OCI-LY7 (cell line): ENCODE data around the gene URGCP. TPM values are rescaled to one million over a fixed set of nuclear protein-coding genes. Genes with fewer than 3 reads are reported as not detected.

Experiments
- BruUV-seq: library from RNA; stranded (reverse); fragments of 400-500 nt; replicated peaks from 2 replicates; lab custom pipeline; 2021; lab: Mats Ljungman, UMichigan
- CTCF ChIA-PET: fragments of 300-600 bp; sonication (Branson Sonifier 250); formaldehyde crosslinking; loops from one replicate; lab custom pipeline; 2022; ENCODE audit warnings: antibody characterized with exemption; ENCODE audit not compliant: unreplicated experiment; lab: Charles Lee
- POLR2A ChIA-PET: fragments of 300-600 bp; sonication (Branson Sonifier 250); formaldehyde crosslinking; loops from one replicate; lab custom pipeline; 2022; ENCODE audit warnings: antibody characterized with exemption; lab: Charles Lee
- DNase-seq: peaks from one replicate; pipeline ENCODE4 v3.0.0-alpha.2; 2015; ENCODE audit warnings: low spot score
- H2AFZ ChIP-seq: fragments of 200-600 bp; sonication (generic), shearing (Covaris generic); 2 replicates; pipeline ENCODE4 v1.6.1; 2014; ENCODE audit warnings: mild to moderate bottlenecking, antibody characterized with exemption, low read length, moderate library complexity
- H3K27ac ChIP-seq: fragments of 200-600 bp; sonication (generic); 2 replicates; pipeline ENCODE4 v1.5.1; 2014; ENCODE audit warnings: mixed run types, low read depth, mild to moderate bottlenecking, moderate library complexity, low read length, inconsistent platforms; ENCODE audit not compliant: poor library complexity, severe bottlenecking
- H3K36me3 ChIP-seq: fragments of 200-600 bp; sonication (generic); 2 replicates; pipeline ENCODE4 v1.6.1; 2014; ENCODE audit warnings: mild to moderate bottlenecking, antibody characterized with exemption, low read length, moderate library complexity, mixed read lengths; ENCODE audit not compliant: insufficient read depth
- H3K4me1 ChIP-seq: fragments of 200-600 bp; sonication (generic); 2 replicates; pipeline ENCODE4 v1.5.1; 2014; ENCODE audit warnings: mild to moderate bottlenecking, low read length; ENCODE audit not compliant: insufficient read depth, poor library complexity, severe bottlenecking
- H3K4me2 ChIP-seq: fragments of 200-600 bp; sonication (generic); 2 replicates; pipeline ENCODE4 v1.6.1; 2014; ENCODE audit warnings: mild to moderate bottlenecking, low read length
- H3K4me3 ChIP-seq: fragments of 200-600 bp; sonication (generic); 2 replicates; pipeline ENCODE4 v1.5.1; 2014; ENCODE audit warnings: mild to moderate bottlenecking, low read depth, low read length; ENCODE audit not compliant: poor library complexity, severe bottlenecking
- H3K79me2 ChIP-seq: fragments of 200-600 bp; sonication (generic); 2 replicates; pipeline ENCODE4 v1.6.1; 2016; ENCODE audit warnings: low read depth, mild to moderate bottlenecking, low read length, moderate library complexity, mixed read lengths; ENCODE audit not compliant: insufficient read depth
- H3K9me2 ChIP-seq: fragments of 200-600 bp; sonication (generic); 2 replicates; pipeline ENCODE4 v1.6.1; 2016; ENCODE audit warnings: mild to moderate bottlenecking, low read length, mixed read lengths; ENCODE audit not compliant: insufficient read depth
- H3K9me3 ChIP-seq: fragments of 200-600 bp; sonication (generic); 2 replicates; pipeline ENCODE4 v1.6.1; 2014; ENCODE audit warnings: mild to moderate bottlenecking, mixed run types, low read length, mixed read lengths
- H4K20me1 ChIP-seq: fragments of 200-600 bp; sonication (generic); 2 replicates; pipeline ENCODE4 v1.6.1; 2014; ENCODE audit warnings: mild to moderate bottlenecking, antibody characterized with exemption, low read length, moderate library complexity, mixed read lengths; ENCODE audit not compliant: insufficient read depth
- CTCF ChIP-seq: fragments of 200-600 bp; sonication (generic); conservative IDR thresholded peaks from 2 replicates; pipeline ENCODE4 v1.5.1; 2014; ENCODE audit warnings: mild to moderate bottlenecking, antibody characterized with exemption, low read length, moderate library complexity, mixed read lengths
- EZH2phosphoT487 ChIP-seq: fragments of 200-600 bp; sonication (generic); IDR thresholded peaks from 2 replicates; pipeline ENCODE4 v1.6.1; 2018; ENCODE audit warnings: low read depth, borderline replicate concordance, mild to moderate bottlenecking, mixed run types, antibody characterized with exemption, low read length, moderate library complexity, mixed read lengths
- intact Hi-C: fragments of 100-400 bp; cut with micrococcal nuclease; formaldehyde crosslinking; loops from one replicate; pipeline ENCODE4 v1.10.0; 2022; ENCODE audit not compliant: unreplicated experiment
- total RNA-seq, 2 experiments: library from RNA; depleted of rRNA in 1 of 2; stranded (reverse); fragments of >200 nt in 1 of 2; shearing (Covaris generic) in 1 of 2; gene quantifications; 2 replicates each; pipeline ENCODE4 v1.2.3, GENCODE V29; 2014 to 2022

Gene URGCP
- total RNA-seq, 2 experiments from 2014 or later, result 4.7 to 6.8 TPM

DNA sequence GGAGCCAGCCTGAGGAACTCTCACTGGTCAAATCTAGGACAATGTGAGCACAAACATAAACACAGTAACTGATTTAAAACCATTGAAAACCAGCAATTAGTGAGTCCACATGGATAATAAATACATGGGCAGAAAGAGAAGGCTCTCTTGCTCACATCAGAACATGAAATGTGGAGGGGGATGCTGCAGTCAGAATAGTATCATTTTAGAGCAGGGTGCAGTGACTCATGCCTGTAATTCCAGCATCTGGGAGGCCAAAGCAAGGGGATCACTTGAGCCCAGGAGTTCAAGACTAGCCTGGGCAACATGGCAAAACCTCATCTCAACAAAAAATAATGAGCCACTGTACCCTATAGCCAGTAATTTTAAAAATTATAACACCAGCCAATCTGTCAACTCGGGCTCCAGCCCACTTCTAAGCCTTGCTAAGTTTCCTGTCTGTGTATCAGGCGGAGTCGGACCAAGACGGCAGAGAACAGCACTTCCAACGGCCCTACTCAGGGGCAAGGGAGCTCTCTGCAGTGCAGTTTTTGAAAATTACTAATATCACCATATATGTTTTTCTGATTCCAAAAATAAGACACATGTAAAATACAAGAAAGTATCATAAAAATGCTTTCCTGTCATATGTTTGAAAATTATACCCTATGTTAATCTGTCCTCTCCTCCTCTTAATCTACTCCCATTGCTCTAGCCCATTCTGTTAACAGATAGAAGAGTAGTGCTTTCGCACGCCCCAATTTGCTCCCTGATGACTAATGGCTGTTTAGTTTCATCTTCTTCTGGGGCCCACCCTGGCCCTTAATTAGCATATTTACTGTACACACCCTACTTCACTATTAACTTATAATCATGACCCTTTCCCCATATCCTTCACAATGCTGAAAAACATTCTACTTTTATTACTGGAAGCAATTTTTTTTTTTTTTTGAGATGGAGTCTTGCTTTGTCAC is 17.1 kb downstream of the URGCP start:
- Histone ChIP-seq H3K4me3 (no peak overlapping the region), H3K9me2 (no peaks in the 10 kb centered on the region), H4K20me1 (no peaks in the 10 kb centered on the region), H3K27ac (no peak overlapping the region), H3K9me3 (no peaks in the 10 kb centered on the region), H2AFZ (no peak overlapping the region), H3K4me2 (no peak overlapping the region), H3K4me1 (no peaks in the 10 kb centered on the region), H3K79me2 (no peaks in the 10 kb centered on the region), H3K36me3 (no peaks in the 10 kb centered on the region)
- TF ChIP-seq EZH2phosphoT487, result no peak
- no peak for TF ChIP-seq CTCF
- DNase-seq, result no peak
- BruUV-seq, result no TSS peak
- POLR2A ChIA-PET, result interaction anchor here (0.7 kb wide), 1 partner anchor 159 kb away, joined by 3 read pairs; no protein-coding TSS in a partner anchor
- intact Hi-C loops, result no loop called here
- CTCF ChIA-PET, result no interaction called here

GRCh38 chr7:43884617-43885016 is 21.8 kb downstream of the URGCP start:
- no peak overlapping the region for H3K4me3 ChIP-seq
- no peak overlapping the region for H3K27ac ChIP-seq
- H4K20me1 ChIP-seq, result no peaks in the 10 kb centered on the region
- ChIA-PET CTCF (no interaction called here), POLR2A (interaction anchor here (0.6 kb wide), 2 partner anchors 74 to 985 kb away, joined by 3 to 5 read pairs; no protein-coding TSS in a partner anchor)
- no peaks in the 10 kb centered on the region for H3K79me2 ChIP-seq
- H2AFZ ChIP-seq, result no peak overlapping the region
- no peak overlapping the region for H3K4me2 ChIP-seq
- no peak for DNase-seq
- no peaks in the 10 kb centered on the region for H3K9me2 ChIP-seq
- H3K4me1 ChIP-seq, result no peaks in the 10 kb centered on the region
- no peaks in the 10 kb centered on the region for H3K36me3 ChIP-seq
- intact Hi-C loops, result no loop called here
- BruUV-seq, result no TSS peak
- no peak for TF ChIP-seq EZH2phosphoT487
- TF ChIP-seq CTCF, result no peak
- H3K9me3 ChIP-seq, result no peaks in the 10 kb centered on the region

GRCh38 chr7:43884209-43884608 is 22.2 kb downstream of the URGCP start:
- no peaks in the 10 kb centered on the region for H3K9me2 ChIP-seq
- ChIA-PET POLR2A (interaction anchor here (0.6 kb wide), 1 partner anchor 985 kb away, joined by 5 read pairs; no protein-coding TSS in a partner anchor), CTCF (no interaction called here)
- no peak for DNase-seq
- TF ChIP-seq EZH2phosphoT487 (no peak), CTCF (no peak)
- no peak overlapping the region for H3K4me3 ChIP-seq
- intact Hi-C loops, result no loop called here
- no peaks in the 10 kb centered on the region for H4K20me1 ChIP-seq
- H3K4me2 ChIP-seq, result no peak overlapping the region
- no TSS peak for BruUV-seq
- no peak overlapping the region for H2AFZ ChIP-seq
- no peaks in the 10 kb centered on the region for H3K4me1 ChIP-seq
- no peaks in the 10 kb centered on the region for H3K36me3 ChIP-seq
- H3K79me2 ChIP-seq, result no peaks in the 10 kb centered on the region
- H3K9me3 ChIP-seq, result no peaks in the 10 kb centered on the region
- H3K27ac ChIP-seq, result no peak overlapping the region
